NCI-H1694 (cell line): ENCODE measurements around the gene ABCB6.
A peak's percentile ranks its signal among the peaks of the same experiment; 100 is the strongest.

ENCODE experiments used
- DNase-seq: peaks from one replicate; lab custom pipeline; 2025; lab: John Stamatoyannopoulos, UW

Gene ABCB6

GRCh38 chr2:219168932-219169331 is 49.8 kb downstream of the ABCB6 start:
- DNase-seq, result no peak

GRCh38 chr2:219168526-219168925 is 50.2 kb downstream of the ABCB6 start:
- DNase-seq, result no peak

GRCh38 chr2:219167997-219168396 is 50.8 kb downstream of the ABCB6 start:
- DNase-seq, result no peak

- DNase-seq, result no peak
Measured at GRCh38 chr2:219165058-219165911, 53.5 kb downstream of the ABCB6 start.

- no peak for DNase-seq
Measured at GRCh38 chr2:219163156-219163555, 55.6 kb downstream of the ABCB6 start.

DNA sequence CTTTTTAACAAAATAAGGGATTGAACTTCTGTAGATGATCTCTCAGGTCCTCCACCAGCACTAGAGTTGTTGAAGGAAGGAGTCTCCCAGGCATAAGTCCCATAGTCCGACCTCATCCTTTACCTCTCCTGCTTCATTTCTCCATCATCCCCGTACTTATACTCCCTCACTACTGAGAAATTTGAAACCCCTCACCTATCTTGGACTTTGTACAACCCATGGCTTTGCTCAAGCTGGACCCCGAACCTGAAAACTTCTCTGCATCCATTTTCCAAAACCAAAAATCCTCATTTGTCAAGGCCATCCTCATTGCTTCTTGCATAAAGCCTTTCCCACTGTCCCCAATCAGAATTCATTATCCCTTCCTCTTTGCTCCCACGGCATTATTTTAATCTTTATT is 57.7 kb downstream of the ABCB6 start:
- no peak for DNase-seq

GRCh38 chr2:219160186-219161017 is 58.4 kb downstream of the ABCB6 start, which contains the start of gene NHEJ1:
TSS of gene NHEJ1 (minus strand) at chr2:219160815. CDS start at chr2:219158362, 2,453 bp downstream.
- peak; percentile 79 for DNase-seq
